Erythroblast (primary cell): ENCODE measurements around the gene USP6.
"Not testable (repeated sequence)": the region's sequence is repeated elsewhere in the genome, so short reads cannot be mapped to it uniquely, and the experiment has no call there.

ENCODE experiments used
- GATA1 ChIP-seq: IDR thresholded peaks from 2 replicates; pipeline ENCODE4 v1.6.1; 2011; ENCODE audit warnings: low read depth, mild to moderate bottlenecking, control low read depth, low read length, moderate library complexity
- POLR2A ChIP-seq: IDR thresholded peaks from 2 replicates; pipeline ENCODE4 v1.6.1; 2011; ENCODE audit warnings: mild to moderate bottlenecking, low read length

GRCh38 chr17:5133961-5134360, 18.1 kb downstream of the USP6 start:
- TF ChIP-seq POLR2A, GATA1: not testable (repeated sequence)
